Neural crest cell (in vitro differentiated cells): ENCODE measurements around the gene ATRNL1. TPM values are rescaled to one million over a fixed set of nuclear protein-coding genes. Genes with fewer than 3 reads are reported as not detected.
A peak's percentile ranks its signal among the peaks of the same experiment; 100 is the strongest.

Experiments used
- DNase-seq: peaks from one replicate; pipeline ENCODE4 v3.0.0; 2021; ENCODE audit warnings: low read depth, mixed read lengths, low spot score
- H3K27ac Mint-ChIP-seq: one replicate; pipeline ENCODE4 v1.8.0; 2021; ENCODE audit warnings: mild to moderate bottlenecking, mixed read lengths; ENCODE audit not compliant: unreplicated experiment
- H3K27me3 Mint-ChIP-seq: 2 replicates; pipeline ENCODE4 v1.8.0; 2021; ENCODE audit warnings: low read depth, mild to moderate bottlenecking, mixed read lengths
- H3K36me3 Mint-ChIP-seq: 2 replicates; pipeline ENCODE4 v1.8.0; 2021; ENCODE audit warnings: low read depth, mild to moderate bottlenecking, mixed read lengths
- H3K4me1 Mint-ChIP-seq: 2 replicates; pipeline ENCODE4 v1.8.0; 2021; ENCODE audit warnings: mixed read lengths
- H3K4me3 Mint-ChIP-seq: one replicate; pipeline ENCODE4 v1.8.0; 2021; ENCODE audit warnings: mild to moderate bottlenecking, mixed read lengths
- H3K9me3 Mint-ChIP-seq: 2 replicates; pipeline ENCODE4 v1.8.0; 2021; ENCODE audit warnings: mixed read lengths
- CTCF ChIP-seq: fragments of 200-600 bp; sonication (generic); conservative IDR thresholded peaks from 2 replicates; pipeline ENCODE4 v1.5.0; 2021; ENCODE audit warnings: antibody characterized with exemption, mild to moderate bottlenecking
- total RNA-seq: library from RNA; stranded (reverse); gene quantifications from 2 replicates; pipeline ENCODE4 v1.2.1, GENCODE V29; 2021

Gene ATRNL1
- total RNA-seq, 1 donor from 2014 or later, result 46.9 TPM

GRCh38 chr10:115772606-115773005 is 679.4 kb downstream of the ATRNL1 start:
- no peak for TF ChIP-seq CTCF
- no peak for DNase-seq
- Mint-ChIP-seq H3K27me3 (no peaks in the 10 kb centered on the region), H3K36me3 (no peaks in the 10 kb centered on the region), H3K4me3 (no peak overlapping the region), H3K4me1 (peaks cover 10% of the 10 kb centered on the region), H3K27ac (no peak overlapping the region), H3K9me3 (no peaks in the 10 kb centered on the region)

- DNase-seq, result no peak
- TF ChIP-seq CTCF, result no peak
- Mint-ChIP-seq H3K27me3 (no peaks in the 10 kb centered on the region), H3K4me1 (peaks cover 21% of the 10 kb centered on the region), H3K9me3 (no peaks in the 10 kb centered on the region), H3K4me3 (no peak overlapping the region), H3K36me3 (no peaks in the 10 kb centered on the region), H3K27ac (no peak overlapping the region)
Observed at GRCh38 chr10:115773832-115774231, 680.7 kb downstream of the ATRNL1 start.

- TF ChIP-seq CTCF, result no peak
- Mint-ChIP-seq H3K9me3 (no peaks in the 10 kb centered on the region), H3K4me3 (no peak overlapping the region), H3K4me1 (peaks cover 21% of the 10 kb centered on the region), H3K27ac (no peak overlapping the region), H3K36me3 (no peaks in the 10 kb centered on the region), H3K27me3 (no peaks in the 10 kb centered on the region)
- no peak for DNase-seq
Observed at GRCh38 chr10:115774721-115775120, 681.6 kb downstream of the ATRNL1 start.

- Mint-ChIP-seq H3K4me3 (no peak overlapping the region), H3K9me3 (no peaks in the 10 kb centered on the region), H3K36me3 (no peaks in the 10 kb centered on the region), H3K4me1 (peaks cover 21% of the 10 kb centered on the region), H3K27me3 (no peaks in the 10 kb centered on the region), H3K27ac (peak overlapping the region; percentile 32)
- TF ChIP-seq CTCF, result no peak
- no peak for DNase-seq
Observed at GRCh38 chr10:115777646-115778045, 684.5 kb downstream of the ATRNL1 start.

GRCh38 chr10:115790220-115790619 is 697.1 kb downstream of the ATRNL1 start:
- Mint-ChIP-seq H3K4me3 (peak overlapping the region; percentile 72), H3K27me3 (no peaks in the 10 kb centered on the region), H3K36me3 (peaks cover 4% of the 10 kb centered on the region), H3K4me1 (peaks cover 29% of the 10 kb centered on the region), H3K27ac (no peak overlapping the region), H3K9me3 (peaks cover 3% of the 10 kb centered on the region)
- DNase-seq, result no peak
- no peak for TF ChIP-seq CTCF

- H3K27ac Mint-ChIP-seq, result no peak overlapping the region
- H3K9me3 Mint-ChIP-seq, result peaks cover 7% of the 10 kb centered on the region
- no peak for TF ChIP-seq CTCF
- DNase-seq, result no peak
- H3K4me3 Mint-ChIP-seq, result no peak overlapping the region
- H3K4me1 Mint-ChIP-seq, result peaks cover 3% of the 10 kb centered on the region
- H3K27me3 Mint-ChIP-seq, result no peaks in the 10 kb centered on the region
- H3K36me3 Mint-ChIP-seq, result peaks cover 11% of the 10 kb centered on the region
Observed at GRCh38 chr10:115795964-115796363, 702.8 kb downstream of the ATRNL1 start.
